H1 (cell line): ENCODE results near the gene F5. TPM values are rescaled to one million over a fixed set of nuclear protein-coding genes. Genes with fewer than 3 reads are reported as not detected.

ENCODE experiments used
- CTCF ChIA-PET: fragments of 300-600 bp; sonication (Branson Sonifier 250); formaldehyde crosslinking; loops from one replicate; lab custom pipeline; 2021; ENCODE audit not compliant: partially characterized antibody; lab: Charles Lee
- POLR2A ChIA-PET: fragments of 300-600 bp; sonication (Branson Sonifier 250); formaldehyde crosslinking; loops from one replicate; lab custom pipeline; 2021; ENCODE audit warnings: inconsistent platforms; ENCODE audit not compliant: partially characterized antibody; lab: Charles Lee
- DNase-seq, 2 experiments: peaks; one replicate each; pipeline versions ENCODE4 v3.0.0 to v3.0.0-alpha.2; 2010 to 2022; ENCODE audit warnings: low spot score in 2 of 2, low read depth in 1 of 2, mixed read lengths in 1 of 2
- FAIRE-seq: peaks from 2 replicates; lab custom pipeline; 2011; peaks lifted over from hg19 to GRCh38; lab: Jason Lieb, UNC
- H2AFZ ChIP-seq: 2 replicates; pipeline ENCODE4 v1.8.1; 2012; ENCODE audit warnings: low read length, inconsistent platforms
- H2AK5ac ChIP-seq: 2 replicates; pipeline ENCODE4 v1.6.1; 2013; ENCODE audit warnings: low read depth, low read length
- H2BK120ac ChIP-seq: replicated peaks from 2 replicates; pipeline ENCODE3; 2013; ENCODE audit warnings: low read depth, low read length, inconsistent platforms
- H2BK12ac ChIP-seq: 2 replicates; pipeline ENCODE4 v1.6.1; 2013; ENCODE audit warnings: low read depth, low read length
- H2BK15ac ChIP-seq: 2 replicates; pipeline ENCODE4 v1.6.1; 2013; ENCODE audit warnings: low read length
- H2BK20ac ChIP-seq: 2 replicates; pipeline ENCODE4 v1.6.1; 2013; ENCODE audit warnings: low read length
- H2BK5ac ChIP-seq: 2 replicates; pipeline ENCODE4 v1.6.1; 2013; ENCODE audit warnings: low read depth, low read length
- H3K14ac ChIP-seq: 2 replicates; pipeline ENCODE4 v1.6.1; 2013; ENCODE audit warnings: inconsistent platforms; ENCODE audit not compliant: insufficient read length
- H3K18ac ChIP-seq: 2 replicates; pipeline ENCODE4 v1.6.1; 2013; ENCODE audit warnings: low read length; ENCODE audit errors: extremely low read depth
- H3K23ac ChIP-seq: 2 replicates; pipeline ENCODE4 v1.6.1; 2013; ENCODE audit warnings: inconsistent platforms; ENCODE audit not compliant: insufficient read length
- H3K23me2 ChIP-seq: 2 replicates; pipeline ENCODE4 v1.6.1; 2013; ENCODE audit warnings: low read depth, low read length
- H3K27ac ChIP-seq: 2 replicates; pipeline ENCODE4 v1.6.1; 2011; ENCODE audit warnings: low read depth, low read length, inconsistent platforms
- H3K27me3 ChIP-seq, 4 experiments: replicated peaks in 1 of 4; 1 replicate in 1 of 4; 2 replicates in 3 of 4; pipeline versions ENCODE4 v1.6.1 to v1.8.1; 2011 to 2013; ENCODE audit warnings: low read length in 3 of 4, mild to moderate bottlenecking in 3 of 4, inconsistent platforms in 2 of 4, mixed read lengths in 2 of 4, moderate library complexity in 1 of 4; ENCODE audit not compliant: control insufficient read depth in 3 of 4, insufficient read depth in 3 of 4; ENCODE audit errors: extremely low read depth in 1 of 4
- H3K36me3 ChIP-seq, 4 experiments: 2 replicates each; pipeline versions ENCODE4 v1.6.1 to v1.8.1; 2011 to 2013; ENCODE audit warnings: mild to moderate bottlenecking in 4 of 4, low read length in 3 of 4, moderate library complexity in 2 of 4, control low read depth in 1 of 4, inconsistent platforms in 1 of 4; ENCODE audit not compliant: insufficient read depth in 4 of 4, control insufficient read depth in 2 of 4
- H3K4ac ChIP-seq: replicated peaks from 2 replicates; pipeline ENCODE3; 2013; ENCODE audit warnings: low read length, low read depth, mixed read lengths, inconsistent platforms; ENCODE audit not compliant: insufficient read length
- H3K4me1 ChIP-seq, 4 experiments: replicated peaks in 1 of 4; 1 replicate in 1 of 4; 2 replicates in 3 of 4; pipeline versions ENCODE4 v1.6.1 to v1.8.1; 2011 to 2013; ENCODE audit warnings: low read length in 3 of 4, inconsistent platforms in 2 of 4, mixed read lengths in 1 of 4; ENCODE audit not compliant: insufficient read depth in 4 of 4, control insufficient read depth in 3 of 4
- H3K4me2 ChIP-seq, 2 experiments: 2 replicates each; pipeline versions ENCODE4 v1.6.1 to v1.8.1; 2011 to 2013; ENCODE audit warnings: low read depth in 2 of 2, low read length in 2 of 2, control low read depth in 1 of 2, inconsistent platforms in 1 of 2, mild to moderate bottlenecking in 1 of 2; ENCODE audit not compliant: insufficient read depth in 1 of 2
- H3K4me3 ChIP-seq, 4 experiments: fragments of 200-600, 300-600 bp in 1 of 4; sonication (generic), shearing (Covaris generic), sonication (Bioruptor Twin) in 1 of 4; 2 replicates each; pipeline versions ENCODE4 v1.5.1 to v1.8.1; 2011 to 2016; ENCODE audit warnings: low read length in 4 of 4, low read depth in 3 of 4, control low read depth in 2 of 4, inconsistent platforms in 2 of 4, mild to moderate bottlenecking in 2 of 4, mixed read lengths in 1 of 4, moderate library complexity in 1 of 4; ENCODE audit not compliant: insufficient read depth in 2 of 4; ENCODE audit errors: extremely low read depth in 1 of 4
- H3K56ac ChIP-seq: replicated peaks from 2 replicates; pipeline ENCODE3; 2013; ENCODE audit warnings: low read depth, mild to moderate bottlenecking, mixed read lengths, low read length, inconsistent platforms; ENCODE audit not compliant: insufficient read length
- H3K79me1 ChIP-seq: 2 replicates; pipeline ENCODE4 v1.6.1; 2013; ENCODE audit warnings: low read depth, low read length, control low read depth
- H3K79me2 ChIP-seq, 2 experiments: 2 replicates each; pipeline versions ENCODE4 v1.6.1 to v1.8.1; 2012 to 2013; ENCODE audit warnings: low read length in 2 of 2, mild to moderate bottlenecking in 2 of 2, inconsistent platforms in 1 of 2; ENCODE audit not compliant: insufficient read depth in 2 of 2, control insufficient read depth in 1 of 2
- H3K9ac ChIP-seq, 4 experiments: replicated peaks in 1 of 4; 1 replicate in 1 of 4; 2 replicates in 3 of 4; pipeline versions ENCODE4 v1.6.1 to v1.8.1; 2011 to 2013; ENCODE audit warnings: low read depth in 3 of 4, low read length in 3 of 4, control low read depth in 2 of 4, mild to moderate bottlenecking in 2 of 4, moderate library complexity in 2 of 4, inconsistent platforms in 1 of 4; ENCODE audit errors: extremely low read depth in 1 of 4
- H3K9me3 ChIP-seq, 2 experiments: 2 replicates each; pipeline versions ENCODE4 v1.6.1 to v1.8.1; 2012 to 2013; ENCODE audit warnings: mild to moderate bottlenecking in 2 of 2, moderate library complexity in 2 of 2, control low read depth in 1 of 2, inconsistent platforms in 1 of 2, low read depth in 1 of 2, low read length in 1 of 2, mixed read lengths in 1 of 2; ENCODE audit not compliant: insufficient read depth in 2 of 2
- H4K20me1 ChIP-seq, 2 experiments: replicated peaks in 1 of 2; 2 replicates each; pipeline versions ENCODE3 to v1.8.1; 2011 to 2013; ENCODE audit warnings: inconsistent platforms in 2 of 2, low read length in 2 of 2, mild to moderate bottlenecking in 1 of 2; ENCODE audit not compliant: insufficient read depth in 2 of 2, control insufficient read depth in 1 of 2
- H4K5ac ChIP-seq: 2 replicates; pipeline ENCODE4 v1.6.1; 2013; ENCODE audit warnings: low read length, low read depth, mixed read lengths, inconsistent platforms; ENCODE audit not compliant: insufficient read length
- H4K8ac ChIP-seq: 2 replicates; pipeline ENCODE4 v1.8.0; 2013; ENCODE audit warnings: mild to moderate bottlenecking, moderate library complexity, low read length, inconsistent platforms; ENCODE audit not compliant: insufficient read depth; ENCODE audit errors: extremely low read depth
- H4K91ac ChIP-seq: replicated peaks from 2 replicates; pipeline ENCODE3; 2013; ENCODE audit warnings: low read length, mixed read lengths, inconsistent platforms; ENCODE audit not compliant: insufficient read length
- CTCF ChIP-seq, 3 experiments: IDR thresholded peaks; 1 replicate in 2 of 3; 2 replicates in 1 of 3; pipeline versions ENCODE4 v1.5.1 to v1.6.1; 2011; ENCODE audit warnings: low read length in 3 of 3, mild to moderate bottlenecking in 3 of 3, inconsistent platforms in 2 of 3, low read depth in 1 of 3, moderate library complexity in 1 of 3; ENCODE audit not compliant: insufficient read depth in 1 of 3; ENCODE audit errors: control extremely low read depth in 1 of 3
- MAFK ChIP-seq: IDR thresholded peaks from 2 replicates; pipeline ENCODE4 v1.6.1; 2012; ENCODE audit warnings: low read depth, mild to moderate bottlenecking, improper control_type of control experiment, low read length
- RAD21 ChIP-seq, 2 experiments: IDR thresholded peaks in 1 of 2; conservative IDR thresholded peaks in 1 of 2; 2 replicates each; pipeline ENCODE4 v1.6.1; 2011; ENCODE audit warnings: low read depth in 2 of 2, low read length in 2 of 2, improper control_type of control experiment in 1 of 2, inconsistent platforms in 1 of 2, mild to moderate bottlenecking in 1 of 2, moderate library complexity in 1 of 2
- WGBS, 2 experiments: shearing (Covaris generic) in 1 of 2; methylation state at CpG; one replicate each; pipeline versions ENCODE4 v1.1.6 to v1.1.7; 2013 to 2015; ENCODE audit warnings: low lambda C conversion rate in 2 of 2, mixed read lengths in 2 of 2, inconsistent platforms in 1 of 2, low coverage in 1 of 2, missing lambda C conversion rate in 1 of 2; ENCODE audit not compliant: insufficient replicate concordance in 2 of 2, insufficient coverage in 1 of 2, insufficient read length in 1 of 2; ENCODE audit errors: extremely low coverage in 1 of 2, missing lambda C conversion rate in 1 of 2; 5-methylcytosine and 5-hydroxymethylcytosine counted together
- polyA plus RNA-seq, 7 experiments: library from polyadenylated mRNA; depleted of rRNA in 3 of 7; stranded (reverse) in 5 of 7; unstranded in 2 of 7; fragments of >200 nt in 5 of 7; fragments of 200-250 nt in 2 of 7; gene quantifications; 1 replicate in 5 of 7; 2 replicates in 1 of 7; 4 replicates in 1 of 7; pipeline versions ENCODE4 v1.2.1 to v1.2.3, GENCODE V29; 2011 to 2013; ENCODE audit warnings: missing spikeins in 2 of 7, mixed read lengths in 2 of 7
- total RNA-seq: library from RNA; stranded (reverse); fragmentation: NEBNext Ultra II Directional; extraction: Animal tissue kit (Norgen Biotek cat#: 25700); gene quantifications from 2 replicates; pipeline ENCODE4 v1.2.1, GENCODE V29; 2021

F5 gene
- total and polyA plus RNA-seq, 2 of the 8 experiments (the other 6 are each of a cell fraction or from before 2014, with no cell fraction given): 0.04 to 0.06 TPM

- Histone ChIP-seq H3K36me3 (no peaks in the 10 kb centered on the region), H4K5ac (no peak overlapping the region), H3K4me3 (no peak overlapping the region), H2BK15ac (no peak overlapping the region), H2BK12ac (no peak overlapping the region), H2BK5ac (no peak overlapping the region), H3K9me3 (no peaks in the 10 kb centered on the region), H3K27ac (no peak overlapping the region), H4K8ac (no peak overlapping the region), H3K27me3 (no peaks in the 10 kb centered on the region), H2BK20ac (no peak overlapping the region), H3K23ac (no peak overlapping the region), H3K18ac (no peak overlapping the region), H2AK5ac (no peak overlapping the region), H2BK120ac (no peak overlapping the region), H3K23me2 (no peaks in the 10 kb centered on the region; the same call in 1 of the 2 replicates), H3K79me2 (no peaks in the 10 kb centered on the region), H3K9ac (no peak overlapping the region), H2AFZ (no peak overlapping the region), H3K4me1 (no peaks in the 10 kb centered on the region), H3K14ac (no peak overlapping the region), H3K79me1 (no peaks in the 10 kb centered on the region), H3K4ac (no peak overlapping the region), H4K20me1 (no peaks in the 10 kb centered on the region), H3K4me2 (no peak overlapping the region), H3K56ac (no peak overlapping the region), H4K91ac (no peak overlapping the region)
- DNase-seq: no peak
- ChIA-PET POLR2A (no interaction called here), CTCF (interaction anchor here (0.7 to 4.3 kb wide), 36 partner anchors 9 to 298 kb away, joined by 3 to 45 read pairs (median 5); partner anchors contain the start of gene METTL18)
- no peak for FAIRE-seq
- no peak for TF ChIP-seq MAFK
- TF ChIP-seq RAD21 (IDR thresholded peaks at IDR 0.05 in 1 of 2, conservative IDR thresholded peaks at IDR 0.05 in 1 of 2; ENCODE audit: low read depth in 2 of 2, low read length in 2 of 2): peak; percentile 74 to 75
- peak in 2 of 3 experiments; percentile 46 to 49; a peak in 2 of 4 replicates for TF ChIP-seq CTCF (IDR thresholded peaks at IDR 0.05; ENCODE audit: control extremely low read depth in 1 of 3, insufficient read depth in 1 of 3, low read depth in 1 of 3, low read length in 3 of 3)
- 50% methylated on average over 3 of the region's 3 CpGs; no CpG with 5 or more reads in 1 of the 2 experiments for WGBS, 2 experiments
These were observed 15.0 kb upstream of the F5 start for GRCh38 chr1:169601096-169601881.
